B cell (primary cell): Measurements from ENCODE around the gene EPN2.

Experiments
- CTCF ChIP-seq: fragments of 200-600 bp; IDR thresholded peaks from one replicate; pipeline ENCODE4 v1.8.0; 2022; ENCODE audit warnings: antibody characterized with exemption, mild to moderate bottlenecking
- EZH2 ChIP-seq: IDR thresholded peaks from 2 replicates; pipeline ENCODE4 v1.6.1; 2012; ENCODE audit warnings: borderline replicate concordance, low read depth, mild to moderate bottlenecking, moderate library complexity, low read length; ENCODE audit not compliant: insufficient read depth, poor library complexity, severe bottlenecking

GRCh38 chr17:19370493-19370960 lies 133.4 kb downstream of the EPN2 start:
- no peak for TF ChIP-seq CTCF
- TF ChIP-seq EZH2 = no peak
